Hair follicular keratinocyte (primary cell): ENCODE results near the gene RBBP4. TPM values are rescaled to one million over a fixed set of nuclear protein-coding genes. Genes with fewer than 3 reads are reported as not detected.

ENCODE experiments used
- total RNA-seq: library from RNA; depleted of rRNA; stranded (reverse); fragments of >200 nt; gene quantifications from 2 replicates; pipeline ENCODE4 v1.2.3, GENCODE V29; 2015

The RBBP4 gene
- total RNA-seq: 85.1 and 112 TPM in 2 replicates

DNA sequence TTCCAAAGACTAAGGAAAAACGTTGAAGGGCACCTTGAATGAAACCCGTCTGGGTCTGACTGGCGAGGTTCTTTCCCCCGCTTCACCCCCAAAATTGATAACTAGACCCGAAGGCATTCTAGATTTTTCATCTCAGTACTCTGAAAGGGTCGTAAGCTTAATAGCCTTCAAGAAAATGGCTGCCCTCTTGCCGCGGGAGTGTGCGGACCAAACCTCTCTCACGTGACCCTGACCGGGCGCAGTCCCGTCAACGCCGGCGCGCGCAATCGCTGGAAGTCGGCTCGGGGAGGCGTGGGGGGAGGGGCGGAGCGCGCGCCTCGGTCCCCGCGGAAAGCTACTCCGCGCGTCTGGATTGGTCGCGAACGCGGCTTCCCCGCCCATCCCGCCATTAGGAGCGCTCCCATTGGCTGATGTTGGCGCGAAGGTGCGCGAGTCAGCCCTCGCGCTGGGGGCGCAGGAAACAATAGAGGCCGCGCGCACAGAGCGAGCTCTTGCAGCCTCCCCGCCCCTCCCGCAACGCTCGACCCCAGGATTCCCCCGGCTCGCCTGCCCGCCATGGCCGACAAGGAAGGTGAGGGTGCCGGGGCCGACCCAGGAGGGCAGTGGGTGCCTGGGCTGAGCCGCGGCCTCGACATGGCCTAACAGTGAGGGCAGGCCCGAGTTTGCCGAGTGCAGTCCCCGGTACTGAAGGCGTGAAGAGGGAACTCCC lies at the start of gene RBBP4:
Gene RBBP4, plus strand, starts transcription at position 457 of the 709 bp plus-strand sequence. Its CDS starts 99 bp downstream, at position 556.

GRCh38 chr1:32650248-32650751 lies 708 bp upstream of the RBBP4 start, which contains the start of gene ZBTB8OS:
Gene ZBTB8OS (minus strand): TSS chr1:32650550. CDS start chr1:32650529, 21 bp downstream.

GRCh38 chr1:32702599-32703478 lies 51.8 kb downstream of the RBBP4 start, which contains the start of gene SYNC:
Gene SYNC (minus strand): TSS chr1:32702770. CDS start chr1:32702660, 110 bp downstream.

Other genes with a start within 250 kb of the RBBP4 start
- not detected in 2 replicates for gene ZBTB8B, start 186.1 kb upstream of the RBBP4 start, total RNA-seq
- gene ZBTB8A, start 111.8 kb upstream of the RBBP4 start, total RNA-seq: 4.1 and 4.9 TPM in 2 replicates
- 37.7 and 46.8 TPM in 2 replicates for gene ZBTB8OS, start 658 bp upstream of the RBBP4 start, total RNA-seq
- 6.2 and 8.7 TPM in 2 replicates for gene SYNC, start 51.6 kb downstream of the RBBP4 start, total RNA-seq
- 140 and 159 TPM in 2 replicates for gene YARS1, start 166.2 kb downstream of the RBBP4 start, total RNA-seq
- 11.7 and 13.3 TPM in 2 replicates for gene S100PBP, start 166.4 kb downstream of the RBBP4 start, total RNA-seq
- gene FNDC5, start 219.7 kb downstream of the RBBP4 start, total RNA-seq: not detected in 2 replicates
- gene HPCA, start 235.3 kb downstream of the RBBP4 start, total RNA-seq: not detected in 2 replicates